GM21447 (cell line): ENCODE results near the gene LRRC41.

ENCODE experiments used
- ATAC-seq: cut with Tn5 transposase; IDR thresholded peaks from one replicate; pipeline ENCODE4 v1.9.1; 2021; ENCODE audit not compliant: unreplicated experiment

The LRRC41 gene

DNA sequence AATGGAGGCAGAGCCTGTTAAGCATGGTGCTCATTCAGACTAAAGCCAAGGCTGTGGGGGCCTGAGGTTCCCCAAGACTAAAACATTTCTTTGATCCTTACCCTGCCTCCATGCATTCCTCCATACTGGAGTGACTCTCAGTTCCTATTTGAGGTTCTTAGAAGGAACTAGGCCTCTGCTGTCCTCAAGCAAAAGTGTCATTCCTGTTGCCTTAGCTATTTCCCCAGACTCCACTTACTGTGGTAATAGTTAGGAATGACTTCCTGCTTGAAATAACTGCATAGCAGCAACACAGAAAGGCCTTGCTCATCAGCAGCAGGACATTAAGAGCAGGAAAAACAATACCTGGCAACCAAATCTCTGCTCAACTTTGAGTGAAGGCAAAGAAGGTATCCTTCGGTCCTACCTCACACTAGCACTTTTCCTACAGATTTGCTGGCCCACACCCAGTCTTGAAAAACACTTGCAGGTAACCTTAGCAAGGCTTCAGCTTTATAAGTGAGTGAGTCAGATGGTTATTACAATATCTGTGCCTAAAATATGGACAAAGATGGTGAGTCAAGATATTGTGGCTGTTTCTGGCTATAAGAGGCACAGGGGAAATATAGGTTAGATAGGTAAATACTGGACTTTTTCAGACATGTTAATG is 14.8 kb downstream of the LRRC41 start:
- no peak for ATAC-seq

DNA sequence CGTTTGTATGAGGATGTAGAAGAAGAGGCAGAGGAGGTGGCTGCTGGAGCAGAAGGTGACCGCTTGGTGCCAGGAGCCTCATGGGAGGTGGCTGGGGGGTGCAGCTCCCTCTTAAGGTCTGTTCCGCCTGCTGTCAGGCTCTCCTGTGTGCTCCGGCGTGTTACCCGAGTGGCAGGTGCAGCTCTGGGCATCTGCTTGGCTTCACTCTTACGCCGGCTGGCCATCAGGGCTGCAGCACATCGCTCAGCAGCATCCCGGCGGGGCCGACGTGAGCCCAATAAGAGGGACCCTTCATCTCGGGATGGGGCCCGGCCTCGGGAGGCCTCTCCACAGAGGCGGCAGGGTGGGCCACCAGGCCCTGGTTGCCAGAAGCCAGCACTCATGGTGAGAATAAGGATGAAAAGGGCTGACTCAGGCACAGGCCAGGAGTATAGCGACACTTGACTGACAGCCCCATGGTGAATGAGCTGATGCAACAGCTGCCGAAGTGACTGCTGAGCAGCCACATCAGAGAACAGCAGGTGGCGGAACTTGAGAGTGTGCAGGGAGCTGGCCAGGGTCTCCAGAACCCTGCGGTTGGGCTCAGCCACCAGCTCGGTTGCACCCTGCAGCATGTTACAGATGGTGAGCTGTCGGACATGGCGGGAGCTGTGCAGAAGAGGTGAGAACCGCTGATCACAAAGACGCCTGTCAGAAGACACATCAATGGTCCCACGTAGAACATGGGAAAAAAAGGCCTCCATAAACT is 17.5 kb downstream of the LRRC41 start:
- ATAC-seq = no peak

DNA sequence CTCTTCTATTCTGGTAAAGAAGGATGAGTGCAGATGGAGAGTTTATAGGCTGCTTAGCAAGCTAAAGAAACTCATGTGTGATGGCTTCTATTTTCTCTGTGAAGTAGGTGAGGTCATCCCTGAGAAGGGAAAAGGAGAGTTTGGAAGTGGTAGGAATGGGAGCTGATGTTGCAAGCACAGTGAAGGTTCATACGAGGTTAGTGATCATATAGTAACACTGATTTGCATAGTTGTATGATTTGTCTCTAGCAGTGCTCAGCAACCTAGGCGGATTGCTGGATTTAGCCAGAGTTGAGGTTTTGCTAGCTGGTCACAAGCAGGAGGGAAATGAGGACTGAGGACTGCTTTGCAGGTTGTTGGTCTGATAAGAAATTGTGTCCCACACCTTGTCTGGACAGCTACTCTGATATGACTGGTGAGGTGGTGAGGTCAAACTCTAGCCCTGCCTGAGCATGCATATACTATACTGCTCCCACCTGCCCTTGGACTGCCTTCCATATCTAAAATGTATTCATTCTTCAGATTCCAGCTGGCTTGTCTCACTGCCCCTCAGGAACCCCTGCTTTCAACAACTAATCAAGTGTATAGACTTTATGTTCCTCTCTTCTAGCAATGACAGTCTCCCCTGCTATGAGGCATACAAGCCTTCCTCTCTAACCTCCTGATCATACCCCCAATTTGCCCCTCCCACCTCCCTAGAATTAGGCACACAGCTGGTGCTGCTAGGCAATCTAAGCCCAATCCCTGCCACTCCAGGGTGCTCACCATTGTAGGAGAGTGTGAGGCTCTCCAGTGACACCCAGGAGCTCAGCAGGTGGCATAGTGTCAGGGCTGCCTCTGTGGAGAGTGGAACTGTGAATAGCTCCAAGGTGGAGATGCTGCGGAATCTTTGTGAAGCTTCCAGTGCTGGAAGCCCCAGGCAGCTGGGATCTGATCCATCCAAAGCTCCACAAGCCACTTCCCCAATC is 18.5 kb downstream of the LRRC41 start:
- no peak for ATAC-seq

- no peak for ATAC-seq
These were observed 19.4 kb downstream of the LRRC41 start for GRCh38 chr1:46284058-46284457.

GRCh38 chr1:46281021-46281420 is 22.4 kb downstream of the LRRC41 start:
- ATAC-seq = no peak

GRCh38 chr1:46280092-46280491 is 23.3 kb downstream of the LRRC41 start:
- ATAC-seq = no peak

DNA sequence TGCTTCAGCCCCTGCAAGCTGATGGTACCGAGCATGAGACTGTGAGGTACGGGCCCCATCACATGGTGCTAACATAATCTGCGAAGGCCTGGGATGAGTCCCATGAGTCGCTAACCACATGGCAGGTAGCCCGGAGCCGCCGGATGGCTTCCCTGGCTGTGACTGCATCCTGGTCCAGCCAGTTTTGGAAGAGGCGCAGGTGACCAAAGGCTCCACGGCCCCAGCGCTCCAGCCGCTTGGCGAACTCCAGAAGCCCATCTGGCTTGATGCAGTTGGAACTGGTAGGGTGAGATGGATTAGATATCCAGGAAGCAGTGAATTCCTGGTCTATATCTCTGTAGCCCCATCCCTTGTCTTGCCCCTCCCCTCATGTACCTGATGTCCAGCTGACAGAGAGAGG is 24.6 kb downstream of the LRRC41 start:
- ATAC-seq = no peak

- ATAC-seq = no peak
These were observed 25.6 kb downstream of the LRRC41 start for GRCh38 chr1:46277658-46278373.

DNA sequence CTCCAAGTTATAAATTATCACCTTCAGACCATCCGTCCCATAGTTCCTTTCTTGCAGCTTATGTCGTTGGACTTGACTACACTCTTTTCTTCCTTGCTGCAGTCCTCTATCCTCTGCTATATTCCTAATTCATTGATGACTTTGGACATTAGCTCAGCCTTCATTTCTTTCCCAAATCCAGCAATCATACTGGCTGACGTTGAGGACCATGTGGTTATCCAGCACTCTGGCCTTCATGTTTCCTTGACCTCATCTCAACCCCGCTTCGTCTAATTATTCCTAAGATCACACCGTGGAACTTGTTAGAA is 28.4 kb downstream of the LRRC41 start:
- no peak for ATAC-seq

DNA sequence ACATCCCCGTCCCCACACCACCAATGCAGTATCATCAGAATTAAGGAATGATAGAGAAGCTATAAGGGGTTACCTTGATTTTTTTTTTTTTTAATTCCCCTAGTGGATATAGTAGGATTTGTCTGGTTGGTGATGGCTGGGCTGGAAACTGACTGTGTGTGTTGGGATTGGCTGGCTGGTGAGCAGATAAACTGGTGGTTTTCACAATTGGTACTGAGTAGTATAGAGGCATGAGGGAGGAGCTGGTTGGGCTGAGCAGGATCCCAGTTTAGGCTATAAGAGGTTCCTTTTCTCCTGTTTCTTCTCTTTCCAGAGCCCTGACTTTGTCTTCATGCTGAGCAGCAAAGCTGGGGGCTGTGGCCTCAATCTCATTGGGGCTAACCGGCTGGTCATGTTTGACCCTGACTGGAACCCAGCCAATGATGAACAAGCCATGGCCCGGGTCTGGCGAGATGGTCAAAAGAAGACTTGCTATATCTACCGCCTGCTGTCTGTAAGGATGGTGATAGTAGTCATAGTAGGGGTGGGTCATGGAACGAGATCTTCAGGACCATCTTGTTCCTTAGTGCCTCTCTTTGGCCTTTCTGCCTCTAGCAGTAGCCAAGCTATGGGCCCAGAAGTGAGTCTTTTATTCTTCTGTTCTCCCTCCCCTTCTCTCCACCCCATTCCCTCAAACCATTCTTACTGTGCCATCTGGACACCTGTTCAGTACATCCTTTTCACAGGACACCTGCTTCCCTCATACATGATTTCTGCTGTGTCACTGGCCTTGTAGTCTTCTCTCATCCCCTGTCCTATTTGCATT is 29.0 kb downstream of the LRRC41 start:
- ATAC-seq = no peak

DNA sequence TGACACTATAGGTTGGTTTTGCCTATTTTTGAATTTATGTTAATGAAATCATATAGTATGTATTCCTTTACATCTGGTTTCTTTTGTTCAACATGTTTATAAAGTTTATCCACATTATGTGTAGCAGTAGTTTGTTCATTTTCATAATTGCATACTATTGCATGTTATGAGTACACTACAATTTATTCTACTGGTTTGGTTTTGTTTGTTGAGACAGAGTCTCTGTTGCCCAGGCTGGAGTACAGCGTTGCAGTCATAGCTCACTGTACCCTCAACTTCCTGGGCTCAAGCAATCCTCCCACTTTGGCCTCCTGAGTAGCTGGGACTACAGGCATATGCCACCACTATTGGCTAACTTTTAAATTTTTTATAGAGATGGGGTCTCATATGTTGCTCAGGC is 34.8 kb downstream of the LRRC41 start:
- no peak for ATAC-seq

DNA sequence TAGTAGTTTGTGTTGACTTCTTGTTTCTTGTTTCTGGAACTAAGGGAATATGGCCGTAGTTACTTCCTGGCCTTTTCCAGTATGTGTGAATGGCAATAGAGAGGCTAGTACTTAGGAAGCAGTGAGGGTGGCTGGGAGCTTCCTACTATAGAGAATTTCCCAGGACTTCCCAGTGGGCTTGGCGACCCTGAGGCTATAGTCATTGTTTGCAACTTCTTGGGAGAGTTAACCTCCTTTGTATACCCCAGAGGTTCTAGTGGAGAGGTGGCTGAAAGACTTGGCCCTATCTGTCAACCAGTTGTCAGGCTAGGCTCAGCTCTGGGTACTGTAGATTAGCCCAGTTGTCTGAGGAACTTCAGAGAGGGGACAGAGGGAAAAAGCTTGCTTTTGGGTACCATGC is 40.3 kb downstream of the LRRC41 start:
- no peak for ATAC-seq

DNA sequence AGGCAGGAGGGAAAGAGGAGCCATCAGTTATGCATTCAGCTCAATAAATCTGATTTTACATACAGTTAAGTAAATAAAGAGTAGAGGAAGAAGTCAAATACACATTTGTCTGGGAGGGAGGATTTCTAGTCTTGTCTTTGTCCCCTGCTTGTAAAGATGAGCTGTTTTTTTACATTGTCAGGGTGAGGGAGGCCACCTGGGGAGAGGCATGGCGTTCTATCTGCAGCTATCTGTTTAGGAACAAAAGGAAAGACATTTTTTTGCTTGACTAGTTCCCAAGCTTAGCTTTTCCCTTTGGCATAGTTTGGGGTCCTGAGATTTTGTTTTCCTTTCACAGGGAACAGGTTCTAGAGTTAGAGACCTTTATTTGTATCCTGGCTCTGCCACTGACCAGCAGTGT is 40.9 kb downstream of the LRRC41 start:
- ATAC-seq = no peak

DNA sequence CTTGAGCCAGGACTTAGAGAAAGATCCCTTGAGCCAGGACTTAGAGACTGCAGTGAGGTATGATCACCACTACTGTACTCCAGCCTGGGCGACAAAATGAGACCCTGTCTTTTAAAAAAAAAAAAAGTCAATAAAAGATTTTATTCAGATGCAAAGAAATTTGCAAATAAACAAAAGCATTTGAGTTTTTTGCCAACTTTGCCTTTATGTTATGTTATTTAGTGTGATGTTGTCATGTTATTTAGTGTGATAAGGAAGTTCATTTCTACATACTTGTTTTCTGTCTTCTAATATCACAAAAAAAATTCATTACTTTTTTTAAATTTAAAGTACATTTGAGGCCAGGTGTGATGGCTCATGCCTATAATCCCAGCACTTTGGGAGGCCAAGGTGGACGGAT is 46.9 kb downstream of the LRRC41 start:
- ATAC-seq = no peak

DNA sequence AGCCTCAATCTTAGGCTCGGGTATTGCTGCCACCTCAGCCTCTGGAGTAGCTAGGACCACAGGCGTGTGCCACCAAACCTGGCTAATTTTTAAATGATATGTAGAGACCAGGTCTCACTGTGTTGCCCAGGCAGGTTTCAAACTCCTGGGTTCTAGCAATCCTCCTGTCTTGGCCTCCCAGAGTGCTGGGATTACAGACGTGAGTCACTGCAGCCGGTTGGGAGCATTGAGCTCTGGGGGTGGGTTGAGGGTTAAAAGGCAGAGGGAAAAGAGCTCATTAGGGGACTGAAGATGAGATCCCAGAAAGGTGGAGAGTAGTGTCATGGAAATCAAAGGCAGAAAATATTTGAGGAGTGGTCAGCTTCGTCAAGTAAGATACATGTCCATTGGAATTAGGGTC is 48.7 kb downstream of the LRRC41 start:
- no peak for ATAC-seq

DNA sequence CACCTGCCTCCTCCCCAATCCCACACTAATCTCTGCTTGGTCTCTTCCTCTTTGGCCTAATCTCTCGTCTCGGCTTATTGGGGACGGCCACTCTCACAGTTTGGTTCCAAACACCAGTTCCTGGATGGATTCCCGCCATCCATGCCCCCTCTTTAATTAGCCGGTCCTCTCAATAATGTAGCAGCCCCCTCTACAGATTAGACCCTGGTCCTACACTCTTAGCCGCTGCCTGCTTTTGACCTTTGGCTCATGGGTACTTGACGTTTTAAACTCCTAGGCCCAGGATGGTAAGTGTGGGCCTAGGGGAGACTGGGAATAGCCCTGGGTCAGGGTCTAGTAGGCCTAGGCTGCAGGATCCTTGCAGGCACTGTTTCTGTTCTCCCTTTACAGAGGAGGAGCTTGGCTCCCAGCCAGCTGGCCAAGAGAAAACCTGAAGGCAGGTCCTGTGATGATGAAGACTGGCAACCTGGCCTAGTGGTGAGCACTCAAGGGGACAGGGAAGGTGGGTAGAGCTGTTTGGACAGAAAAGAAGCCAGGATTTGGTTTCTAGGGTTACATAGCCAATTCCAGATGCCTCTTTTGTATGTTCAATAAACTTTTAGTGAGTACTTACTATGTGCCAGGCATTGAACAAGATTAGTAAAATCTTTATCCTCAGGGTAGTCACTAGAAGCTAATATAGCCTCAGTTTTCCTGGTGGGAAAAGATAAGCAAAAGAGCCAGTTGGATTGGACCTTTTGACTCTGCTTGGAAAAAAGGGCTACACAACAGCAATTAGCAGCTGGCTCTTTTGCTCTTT is 55.1 kb downstream of the LRRC41 start:
- no peak for ATAC-seq

GRCh38 chr1:46247436-46248121 is 55.8 kb downstream of the LRRC41 start, which contains the start of gene RAD54L:
RAD54L (plus strand) TSS chr1:46247763; CDS start chr1:46248406, 643 bp downstream.
- ATAC-seq = peak; percentile 94

DNA sequence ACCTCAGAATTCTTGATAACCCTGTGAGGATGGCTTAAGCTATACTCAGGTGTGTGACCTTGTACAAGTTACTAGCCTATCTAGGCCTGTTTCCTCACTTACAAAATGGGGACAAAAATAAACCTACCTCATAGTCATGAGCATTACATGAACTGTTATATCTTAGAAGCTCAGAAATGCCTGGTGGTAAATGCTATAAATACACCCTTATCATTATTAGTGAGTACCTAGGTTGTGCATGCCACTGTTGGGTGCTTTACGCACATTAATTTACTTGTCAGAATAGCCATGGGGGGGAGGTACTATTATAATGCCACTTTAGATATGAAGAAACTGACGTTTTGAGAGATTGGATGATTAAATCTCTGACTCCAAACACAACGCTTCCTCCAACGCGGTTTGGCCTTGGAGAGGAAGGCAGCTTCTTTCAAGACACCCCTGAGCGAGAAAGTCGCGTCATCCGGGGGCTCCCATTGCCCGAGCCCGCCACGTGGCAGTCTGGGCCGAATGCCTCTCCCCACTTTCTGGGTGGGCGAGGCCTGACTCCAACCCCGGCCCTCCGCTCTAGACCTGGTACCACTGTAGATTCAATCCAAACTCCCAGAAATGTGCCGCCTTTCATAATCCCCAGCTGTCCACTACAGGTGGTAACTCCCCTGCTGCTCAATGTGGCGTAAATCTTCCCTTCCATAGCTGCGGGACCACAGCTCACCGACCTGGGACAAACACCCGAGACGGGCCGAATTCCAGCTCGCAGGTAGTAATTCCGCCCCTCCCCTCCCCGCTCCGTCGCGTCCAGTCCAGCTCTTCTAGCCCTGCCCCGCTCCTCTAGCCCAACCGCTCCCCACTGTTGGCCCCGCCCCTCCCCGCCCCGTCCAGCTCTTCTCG is 56.6 kb downstream of the LRRC41 start:
- peak; percentile 44 for ATAC-seq
